ENCODE data around the gene ATP1A1.

DNA sequence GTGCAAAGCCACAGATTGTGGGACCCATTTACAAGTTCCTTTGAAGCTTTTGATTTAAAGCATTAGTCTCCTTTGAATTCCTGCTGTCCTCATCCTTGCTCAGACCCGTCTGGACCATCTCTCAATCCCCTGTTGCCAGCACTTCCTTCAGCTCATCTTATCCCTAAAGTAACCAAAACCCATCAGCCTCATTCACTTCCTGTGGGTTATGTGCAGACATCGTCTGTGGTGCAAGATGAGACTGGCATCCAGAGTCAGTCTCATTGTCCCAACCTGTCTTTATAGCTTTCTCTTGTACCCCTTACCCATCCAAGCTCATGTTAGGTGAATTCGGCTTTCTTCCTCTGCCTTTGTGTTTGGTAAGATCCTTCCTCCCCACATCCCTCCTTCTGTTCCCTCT, 29.3 kb downstream of the ATP1A1 start:
- TF ChIP-seq, protein P1, sequence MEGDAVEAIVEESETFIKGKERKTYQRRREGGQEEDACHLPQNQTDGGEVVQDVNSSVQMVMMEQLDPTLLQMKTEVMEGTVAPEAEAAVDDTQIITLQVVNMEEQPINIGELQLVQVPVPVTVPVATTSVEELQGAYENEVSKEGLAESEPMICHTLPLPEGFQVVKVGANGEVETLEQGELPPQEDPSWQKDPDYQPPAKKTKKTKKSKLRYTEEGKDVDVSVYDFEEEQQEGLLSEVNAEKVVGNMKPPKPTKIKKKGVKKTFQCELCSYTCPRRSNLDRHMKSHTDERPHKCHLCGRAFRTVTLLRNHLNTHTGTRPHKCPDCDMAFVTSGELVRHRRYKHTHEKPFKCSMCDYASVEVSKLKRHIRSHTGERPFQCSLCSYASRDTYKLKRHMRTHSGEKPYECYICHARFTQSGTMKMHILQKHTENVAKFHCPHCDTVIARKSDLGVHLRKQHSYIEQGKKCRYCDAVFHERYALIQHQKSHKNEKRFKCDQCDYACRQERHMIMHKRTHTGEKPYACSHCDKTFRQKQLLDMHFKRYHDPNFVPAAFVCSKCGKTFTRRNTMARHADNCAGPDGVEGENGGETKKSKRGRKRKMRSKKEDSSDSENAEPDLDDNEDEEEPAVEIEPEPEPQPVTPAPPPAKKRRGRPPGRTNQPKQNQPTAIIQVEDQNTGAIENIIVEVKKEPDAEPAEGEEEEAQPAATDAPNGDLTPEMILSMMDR (IDR thresholded peaks at IDR 0.05; ENCODE audit: insufficient read depth, low read length, poor library complexity, severe bottlenecking) = no peak
- TF ChIP-seq EZH2phosphoT487 (conservative IDR thresholded peaks at IDR 0.05; ENCODE audit: low read length) = no peak
